HUDEP-2 (cell line): Measurements from ENCODE around the gene WEE1.
"Not testable (repeated sequence)": the region's sequence is repeated elsewhere in the genome, so short reads cannot be mapped to it uniquely, and the experiment has no call there.

Experiments used
- DNase-seq, 76 experiments: peaks; one replicate each; lab custom pipeline; 2025; ENCODE audit not compliant: unreplicated experiment in 76 of 76; lab: John Stamatoyannopoulos, UW

The WEE1 gene

DNA sequence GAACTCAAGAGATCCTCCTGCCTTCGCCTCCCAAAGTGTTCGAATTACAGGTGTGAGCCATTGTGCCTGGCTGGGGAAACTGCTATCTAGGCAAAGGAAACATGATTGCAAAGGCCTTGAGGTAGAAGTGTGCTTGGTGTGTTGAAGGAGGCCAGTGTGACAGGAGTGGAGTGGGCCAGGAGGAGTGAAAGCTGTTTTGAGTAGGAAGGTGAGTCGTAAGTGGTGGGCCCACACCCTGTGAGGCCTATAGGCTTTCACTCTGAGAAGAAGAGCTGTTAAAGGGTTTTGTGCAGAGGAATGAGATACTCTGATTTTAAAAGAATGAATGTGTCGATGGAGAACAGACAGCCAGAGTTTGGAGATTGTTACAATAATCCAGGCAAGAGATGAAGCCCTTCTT is 43.4 kb downstream of the WEE1 start:
- DNase-seq = no peak

DNA sequence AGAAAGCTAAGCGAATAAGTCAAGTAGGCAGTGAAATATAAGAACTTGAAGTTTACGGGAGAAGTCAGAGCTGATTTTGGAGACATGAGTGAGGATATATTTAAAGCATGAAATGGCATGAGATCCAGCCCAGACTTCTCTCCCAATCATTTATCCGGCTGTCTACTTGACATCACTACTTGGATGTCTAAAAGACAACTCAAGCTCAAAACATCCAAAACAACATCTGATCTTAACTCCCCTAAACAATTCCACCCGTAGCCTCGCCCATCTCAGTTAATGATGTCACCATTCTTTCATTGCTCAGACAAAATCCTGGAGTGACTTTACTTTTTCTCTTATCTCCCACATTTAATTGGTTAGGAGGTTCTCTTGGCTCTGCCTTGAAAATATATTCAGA is 44.5 kb downstream of the WEE1 start:
- DNase-seq = no peak

GRCh38 chr11:9619004-9619403 is 45.5 kb downstream of the WEE1 start:
- no peak for DNase-seq

DNA sequence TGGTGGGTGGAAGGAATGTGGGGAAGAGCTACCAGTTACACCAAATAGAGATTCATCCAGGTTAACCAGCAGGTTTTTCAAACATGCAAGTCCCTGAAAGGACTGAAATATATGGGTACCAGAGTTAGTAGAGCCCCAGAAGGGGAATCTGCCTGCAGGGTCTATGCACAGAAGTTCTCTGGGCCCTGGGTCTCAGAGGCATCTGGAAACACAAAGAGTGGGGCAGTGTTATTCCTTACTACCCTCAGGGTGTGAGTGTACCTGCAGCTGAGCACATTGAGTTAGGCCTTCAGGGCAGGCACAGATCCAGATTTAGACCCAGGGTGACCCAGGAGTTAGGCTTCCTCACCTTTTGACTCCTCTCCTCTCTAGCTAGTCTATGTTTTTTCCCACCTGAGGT is 46.5 kb downstream of the WEE1 start:
- DNase-seq = no peak

GRCh38 chr11:9622353-9622752 is 48.9 kb downstream of the WEE1 start:
- DNase-seq = not testable (repeated sequence)

DNA sequence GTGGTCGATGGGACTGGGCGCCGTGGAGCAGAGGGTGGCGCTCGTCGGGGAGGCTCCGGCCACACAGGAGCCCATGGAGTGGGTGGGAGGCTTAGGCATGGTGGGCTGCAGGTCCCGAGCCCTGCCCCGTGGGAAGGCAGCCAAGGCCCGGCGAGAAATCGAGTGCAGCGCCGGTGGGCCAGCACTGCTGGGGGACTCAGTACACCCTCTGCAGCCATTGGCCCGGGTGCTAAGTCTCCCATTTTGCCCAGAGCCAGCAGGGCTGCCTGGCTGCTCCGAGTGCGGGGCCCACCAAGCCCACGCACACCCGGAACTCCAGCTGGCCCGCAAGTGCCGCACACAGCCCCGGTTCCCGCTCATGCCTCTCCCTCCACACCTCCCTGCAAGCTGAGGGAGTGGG is 49.6 kb downstream of the WEE1 start:
- not testable (repeated sequence) for DNase-seq

GRCh38 chr11:9624448-9624847 is 51.0 kb downstream of the WEE1 start:
- no peak for DNase-seq

DNA sequence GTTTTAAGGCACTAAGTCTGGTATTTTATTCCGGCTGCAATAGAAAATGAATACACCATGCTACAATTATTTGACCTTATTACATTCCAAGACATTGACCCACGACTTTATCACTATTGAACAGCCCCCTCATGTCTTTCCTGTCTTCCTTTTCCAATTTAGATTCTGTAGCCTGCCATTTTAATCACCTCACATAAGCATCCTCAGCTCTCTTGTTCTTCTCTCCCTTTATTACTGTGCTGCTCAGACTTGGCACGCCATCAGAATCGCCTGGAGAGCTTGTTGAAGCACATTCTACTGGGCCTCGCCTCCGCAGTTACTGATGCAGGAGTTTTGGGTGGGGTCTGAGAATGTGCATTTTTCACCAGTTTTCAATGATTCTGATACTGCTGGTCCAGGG is 51.7 kb downstream of the WEE1 start:
- no peak for DNase-seq

DNA sequence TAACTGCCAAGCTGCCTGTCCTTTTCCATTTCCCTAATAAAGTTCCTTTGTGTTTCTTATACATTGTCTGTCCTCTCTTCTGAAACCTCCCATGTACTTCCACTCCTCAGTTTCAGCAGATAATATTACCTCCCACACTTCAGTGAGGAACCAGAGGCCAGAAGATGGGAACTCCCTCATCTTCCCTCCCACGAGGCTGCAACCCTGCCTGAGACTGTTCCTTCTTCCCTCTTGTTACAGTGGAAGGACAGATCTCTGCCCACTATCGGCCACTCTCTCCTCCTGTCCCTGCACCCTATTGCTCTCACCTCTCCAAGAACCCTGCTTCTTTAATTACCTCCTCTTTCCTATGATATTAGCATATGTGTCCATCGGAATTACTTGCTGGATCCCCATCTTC is 52.3 kb downstream of the WEE1 start:
- no peak for DNase-seq

DNA sequence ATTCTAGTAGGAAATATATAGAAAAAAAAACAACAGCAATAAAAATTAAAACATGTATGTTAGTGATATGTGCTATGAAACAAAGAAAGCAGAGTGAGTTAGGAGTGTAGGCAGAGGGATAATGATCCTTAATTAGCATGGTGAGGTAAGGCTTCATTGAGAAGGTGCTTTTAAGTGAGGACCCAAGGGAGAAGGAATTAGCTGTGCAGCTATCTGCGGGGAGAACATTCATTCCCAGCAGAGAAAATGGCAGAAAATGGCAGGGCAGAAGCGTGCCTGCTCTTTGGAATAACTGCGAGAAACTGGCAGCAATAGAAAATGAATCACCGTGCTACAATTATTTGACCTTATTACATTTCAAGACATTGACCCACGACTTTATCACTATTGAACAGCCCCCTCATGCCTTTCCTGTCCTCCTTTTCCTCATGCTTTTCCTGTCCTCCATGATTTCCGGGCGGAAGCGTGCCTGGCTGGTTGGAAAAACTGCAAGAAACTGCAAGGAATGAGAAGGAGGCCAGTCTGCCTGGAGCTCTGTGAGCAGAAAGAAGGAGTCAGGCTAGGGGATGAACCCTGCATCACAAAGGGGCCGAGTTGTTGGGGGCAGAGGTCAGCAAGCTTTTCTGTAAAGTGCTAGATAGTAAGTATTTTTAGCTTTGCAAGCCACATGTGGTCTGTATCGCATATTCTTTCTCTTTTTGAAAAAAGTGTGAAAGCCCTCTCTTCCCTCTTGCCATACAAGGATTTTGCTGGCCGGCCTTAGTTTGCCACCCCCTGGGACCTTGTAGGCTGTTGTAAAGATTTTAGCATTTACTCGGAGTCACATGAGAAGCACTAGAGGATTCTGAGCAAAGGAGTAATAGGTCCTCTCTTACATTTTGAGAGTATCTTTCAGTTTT is 53.3 kb downstream of the WEE1 start:
- DNase-seq = no peak

GRCh38 chr11:9629064-9629463 is 55.6 kb downstream of the WEE1 start:
- no peak for DNase-seq

GRCh38 chr11:9633679-9634078 is 60.2 kb downstream of the WEE1 start:
- DNase-seq = no peak

GRCh38 chr11:9636691-9637090 is 63.2 kb downstream of the WEE1 start:
- DNase-seq = no peak

GRCh38 chr11:9639099-9639498 is 65.6 kb downstream of the WEE1 start:
- no peak for DNase-seq
